Right atrium auricular region (tissue), 2 donors: ENCODE measurements around the gene MSMP. TPM values are rescaled to one million over a fixed set of nuclear protein-coding genes. Genes with fewer than 3 reads are reported as not detected.

Experiments used
- DNase-seq: peaks from one replicate; pipeline ENCODE4 v3.0.0-alpha.2; 2019; ENCODE audit warnings: low spot score
- H3K27ac ChIP-seq, 2 donors: fragments of 200-600 bp; sonication (generic); 1 replicate in 1 of 2; 2 replicates in 1 of 2; pipeline ENCODE4 v1.5.1; 2016 to 2019
- H3K27me3 ChIP-seq, 2 donors: fragments of 200-600 bp; sonication (generic); one replicate each; pipeline versions ENCODE4 v1.5.1 to v1.6.0; 2017 to 2019
- H3K36me3 ChIP-seq: fragments of 200-600 bp; sonication (generic); one replicate; pipeline ENCODE4 v1.5.1; 2016
- H3K4me1 ChIP-seq, 2 donors: fragments of 200-600 bp; sonication (generic); one replicate each; pipeline versions ENCODE4 v1.5.1 to v1.6.0; 2017 to 2019
- H3K4me3 ChIP-seq, 2 donors: fragments of 200-600 bp; sonication (generic); 1 replicate in 1 of 2; 2 replicates in 1 of 2; pipeline ENCODE4 v1.5.1; 2017 to 2019; ENCODE audit warnings: mild to moderate bottlenecking in 1 of 2, moderate library complexity in 1 of 2
- H3K9me3 ChIP-seq, 2 donors: fragments of 200-600 bp; sonication (generic); one replicate each; pipeline ENCODE4 v1.5.1; 2019
- CTCF ChIP-seq, 2 donors: fragments of 200-600 bp; sonication (generic); IDR thresholded peaks; one replicate each; pipeline ENCODE4 v1.5.1; 2019; ENCODE audit warnings: antibody characterized with exemption in 2 of 2
- total RNA-seq, 2 donors: library from RNA; depleted of rRNA; stranded (reverse); fragments of >200 nt; gene quantifications; one replicate each; pipeline ENCODE4 v1.1.0, GENCODE V29; 2016

MSMP gene
- not detected for total RNA-seq

GRCh38 chr9:35754264-35754663, at the start of gene MSMP:
TSS of gene MSMP (minus strand) at chr9:35754276. CDS start at chr9:35754129, 147 bp downstream.
- Histone ChIP-seq H3K9me3 (no peaks in the 10 kb centered on the region), H3K36me3 (peaks cover 39% of the 10 kb centered on the region), H3K27me3 (no peaks in the 10 kb centered on the region), H3K4me3 (no peak within 1 kb of the TSS), H3K4me1 (peaks cover 0 to 50% of the 10 kb centered on the region in 2 donors), H3K27ac (no peak within 1 kb of the TSS)
- no peak for DNase-seq
- TF ChIP-seq CTCF (IDR thresholded peaks at IDR 0.05): no peak

GRCh38 chr9:35801328-35802128, 47.5 kb upstream of the MSMP start:
- Histone ChIP-seq H3K36me3 (peaks cover 33% of the 10 kb centered on the region), H3K27me3 (no peaks in the 10 kb centered on the region), H3K9me3 (no peaks in the 10 kb centered on the region), H3K4me3 (no peak overlapping the region), H3K27ac (no peak overlapping the region), H3K4me1 (no peaks in the 10 kb centered on the region)
- DNase-seq: no peak
- no peak for TF ChIP-seq CTCF (IDR thresholded peaks at IDR 0.05)

GRCh38 chr9:35800530-35800929, 46.5 kb upstream of the MSMP start:
- Histone ChIP-seq H3K4me1 (no peaks in the 10 kb centered on the region), H3K9me3 (no peaks in the 10 kb centered on the region), H3K27ac (no peak overlapping the region), H3K27me3 (no peaks in the 10 kb centered on the region), H3K36me3 (peaks cover 23% of the 10 kb centered on the region), H3K4me3 (no peak overlapping the region)
- no peak for DNase-seq
- TF ChIP-seq CTCF (IDR thresholded peaks at IDR 0.05): no peak

GRCh38 chr9:35798658-35799374, 44.7 kb upstream of the MSMP start:
- no peak for TF ChIP-seq CTCF (IDR thresholded peaks at IDR 0.05)
- H3K9me3 ChIP-seq: no peaks in the 10 kb centered on the region
- peaks cover 0 to 9% of the 10 kb centered on the region in 2 donors for H3K4me1 ChIP-seq

GRCh38 chr9:35797311-35798109, 43.4 kb upstream of the MSMP start:
- H3K27me3 ChIP-seq: no peaks in the 10 kb centered on the region
- peaks cover 20% of the 10 kb centered on the region for H3K36me3 ChIP-seq
- no peak for DNase-seq
- no peak overlapping the region for H3K27ac ChIP-seq
- no peaks in the 10 kb centered on the region for H3K9me3 ChIP-seq
- H3K4me3 ChIP-seq: no peak overlapping the region
- TF ChIP-seq CTCF (IDR thresholded peaks at IDR 0.05): no peak
- H3K4me1 ChIP-seq: peaks cover 0 to 23% of the 10 kb centered on the region in 2 donors

More at GRCh38 chr9:35798658-35799374, 44.7 kb upstream of the MSMP start:
- H3K4me3 ChIP-seq: no peak overlapping the region
- H3K27ac ChIP-seq: no peak overlapping the region
- peaks cover 20% of the 10 kb centered on the region for H3K36me3 ChIP-seq
- no peak for DNase-seq
- H3K27me3 ChIP-seq: no peaks in the 10 kb centered on the region
